Placental epithelial cell (primary cell): ENCODE measurements around the gene HOXC10. TPM values are rescaled to one million over a fixed set of nuclear protein-coding genes. Genes with fewer than 3 reads are reported as not detected.
A peak's percentile ranks its signal among the peaks of the same experiment; 100 is the strongest.

ENCODE experiments used
- small RNA-seq: library from RNA; depleted of rRNA; stranded (forward); fragments of <200 nt; gene quantifications from one replicate; pipeline ENCODE3, GENCODE V24; 2012
- total RNA-seq: library from RNA; depleted of rRNA; stranded (reverse); fragments of >200 nt; gene quantifications from 2 replicates; pipeline ENCODE4 v1.2.3, GENCODE V29; 2012

Gene HOXC10
- total RNA-seq, result not detected in 2 replicates

DNA sequence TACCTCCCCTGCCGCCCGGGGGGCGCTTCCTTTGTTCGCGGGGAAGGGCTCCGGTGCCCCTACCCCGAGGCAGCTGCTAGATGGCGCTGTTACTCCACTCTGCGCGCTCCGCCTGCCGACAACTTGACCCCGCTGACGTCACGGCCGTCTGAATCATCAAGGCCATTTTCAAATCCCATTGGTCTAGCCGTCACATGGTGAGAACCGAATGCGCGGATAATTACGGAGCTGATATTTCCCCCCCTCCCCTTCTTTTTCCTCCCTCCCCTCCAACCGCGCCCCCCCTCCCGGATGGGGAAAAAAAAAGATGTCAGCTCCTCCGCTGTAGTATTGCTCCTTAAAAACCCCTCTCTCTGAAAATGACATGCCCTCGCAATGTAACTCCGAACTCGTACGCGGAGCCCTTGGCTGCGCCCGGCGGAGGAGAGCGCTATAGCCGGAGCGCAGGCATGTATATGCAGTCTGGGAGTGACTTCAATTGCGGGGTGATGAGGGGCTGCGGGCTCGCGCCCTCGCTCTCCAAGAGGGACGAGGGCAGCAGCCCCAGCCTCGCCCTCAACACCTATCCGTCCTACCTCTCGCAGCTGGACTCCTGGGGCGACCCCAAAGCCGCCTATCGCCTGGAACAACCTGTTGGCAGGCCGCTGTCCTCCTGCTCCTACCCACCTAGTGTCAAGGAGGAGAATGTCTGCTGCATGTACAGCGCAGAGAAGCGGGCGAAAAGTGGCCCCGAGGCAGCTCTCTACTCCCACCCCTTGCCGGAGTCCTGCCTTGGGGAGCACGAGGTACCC is at the start of gene HOXC10:
Gene HOXC10 (plus strand): TSS at position 246 of the 791 bp plus-strand sequence. CDS start 114 bp downstream, at position 360.

DNA sequence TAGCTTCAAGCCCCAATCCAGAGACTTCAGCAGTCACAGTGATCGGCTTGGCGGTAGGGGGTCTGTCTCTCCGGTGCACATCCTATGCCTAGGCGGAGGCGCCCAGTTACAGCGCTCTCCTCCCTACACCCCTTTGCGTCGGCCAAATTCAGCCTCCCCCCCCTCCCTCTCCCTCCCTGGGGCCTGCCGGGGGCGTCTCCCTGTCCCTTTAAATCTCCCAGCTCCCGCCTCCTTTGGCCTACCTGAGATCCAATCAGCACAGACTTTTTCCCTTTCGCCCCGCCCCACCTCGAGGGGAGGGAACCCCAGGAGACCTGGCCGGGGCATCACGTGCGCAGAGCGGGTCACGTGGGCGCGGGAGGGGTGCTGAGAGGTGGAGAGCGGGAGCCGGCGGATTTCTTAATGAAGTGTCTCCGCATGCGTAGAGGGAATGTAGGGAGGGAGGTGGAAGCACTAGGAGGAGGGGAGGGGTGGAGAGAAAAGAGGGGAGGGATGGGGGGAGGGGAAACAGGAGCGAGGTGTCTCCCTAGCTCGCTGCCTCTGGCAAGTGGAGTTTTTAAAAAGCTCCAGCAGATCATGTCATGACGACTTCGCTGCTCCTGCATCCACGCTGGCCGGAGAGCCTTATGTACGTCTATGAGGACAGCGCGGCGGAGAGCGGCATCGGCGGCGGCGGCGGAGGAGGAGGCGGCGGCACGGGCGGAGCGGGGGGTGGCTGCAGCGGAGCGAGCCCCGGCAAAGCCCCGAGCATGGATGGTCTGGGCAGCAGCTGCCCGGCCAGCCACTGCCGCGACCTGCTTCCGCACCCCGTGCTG is 46.4 kb upstream of the HOXC10 start, which contains the start of gene HOXC13:
Gene HOXC13 (plus strand): TSS at position 506 of the 815 bp plus-strand sequence. CDS start 76 bp downstream, at position 582.

DNA sequence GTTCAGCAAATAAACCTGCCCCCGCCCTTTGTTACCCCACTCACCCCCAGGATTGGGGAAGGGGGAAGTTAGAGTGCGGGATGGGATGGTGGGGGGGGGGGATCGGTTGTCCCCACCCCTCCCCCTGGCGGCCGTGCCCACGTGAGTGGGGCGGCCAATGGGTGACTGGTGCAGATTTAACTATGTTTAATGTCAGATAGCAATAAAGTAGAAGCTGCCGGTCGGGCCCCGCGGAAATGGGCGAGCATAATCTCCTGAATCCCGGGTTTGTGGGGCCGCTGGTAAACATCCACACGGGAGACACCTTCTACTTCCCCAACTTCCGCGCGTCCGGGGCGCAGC is 30.3 kb upstream of the HOXC10 start, which contains the start of gene HOXC12:
Gene HOXC12 (plus strand): TSS at position 210 of the 342 bp plus-strand sequence. CDS start 27 bp downstream, at position 237.

DNA sequence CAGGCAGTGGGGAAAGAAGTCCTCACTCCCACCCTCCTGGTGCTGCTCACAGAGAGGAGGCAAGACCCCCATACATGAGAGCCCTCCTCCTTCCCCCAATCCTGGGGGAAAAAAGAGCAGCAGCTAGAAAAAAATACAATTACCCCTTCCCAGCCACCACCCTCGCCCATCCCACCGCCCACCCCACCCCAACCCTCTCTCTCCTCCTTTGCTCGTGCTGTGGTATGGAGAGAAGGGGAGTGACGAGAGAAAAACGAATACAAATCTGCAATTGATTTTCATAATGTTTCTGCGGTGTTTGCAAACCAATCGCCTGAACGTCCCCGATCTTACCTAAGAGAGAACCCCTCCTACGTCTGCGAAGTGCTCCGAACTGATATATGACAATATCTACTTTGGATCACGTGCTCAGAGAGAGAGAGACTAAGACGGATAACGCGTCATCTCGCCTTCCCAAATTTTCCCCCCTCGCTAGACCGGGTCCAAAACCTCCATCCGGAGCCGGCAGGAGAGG is 12.2 kb upstream of the HOXC10 start, which contains the start of gene HOXC11:
Gene HOXC11 (plus strand): TSS at position 405 of the 514 bp plus-strand sequence. CDS start 116 bp downstream, outside the sequence.

DNA sequence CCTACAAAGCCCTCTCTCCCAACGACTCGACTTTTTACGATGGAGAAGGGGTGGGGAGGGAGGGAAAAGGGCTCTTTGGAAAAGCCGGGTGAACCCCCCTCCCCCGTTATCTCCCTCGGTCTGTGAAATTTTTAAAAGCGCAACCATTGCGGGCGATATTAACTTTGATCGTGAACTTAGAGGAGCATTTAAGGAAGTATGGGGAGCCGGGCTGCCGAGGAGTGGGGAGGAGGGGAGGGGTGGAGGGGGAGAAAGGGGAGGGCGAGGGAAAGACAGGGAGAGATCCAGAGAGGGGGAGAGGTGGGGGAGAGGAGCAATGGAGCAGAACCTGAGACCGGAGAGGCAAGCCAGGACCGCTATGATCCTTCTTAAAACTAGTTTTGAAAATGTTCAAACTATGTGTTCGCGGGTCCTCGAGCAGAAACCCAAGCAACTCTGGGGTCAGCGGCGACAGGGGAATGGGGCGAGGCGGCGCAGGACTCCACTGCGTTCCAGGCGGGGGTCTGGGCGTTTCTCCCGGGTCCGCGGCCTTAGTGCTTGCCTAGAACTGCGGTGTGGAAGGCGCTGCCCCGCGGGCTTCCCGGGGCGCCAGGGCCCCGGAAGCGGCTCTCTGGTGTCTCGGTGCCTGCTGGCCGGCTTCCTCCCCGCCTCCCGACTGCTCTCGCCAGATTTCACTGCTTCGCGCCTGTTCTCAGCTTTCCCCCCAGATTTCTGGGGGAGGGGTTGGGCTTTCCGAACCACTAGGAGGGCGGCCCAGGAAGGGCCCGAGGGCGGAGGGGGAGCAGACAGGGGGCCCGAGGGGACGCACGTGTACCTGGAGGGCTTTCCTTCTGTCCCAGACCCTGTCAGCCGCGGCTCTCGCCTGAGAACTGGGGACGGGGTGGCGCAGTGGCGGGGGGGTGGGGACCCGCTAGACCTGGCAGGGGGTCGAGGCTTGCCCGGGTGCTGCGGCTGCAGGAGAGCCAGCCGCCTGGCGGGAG is 10.6 kb upstream of the HOXC10 start, which contains the start of gene HOTAIR:
Gene HOTAIR (minus strand): TSS at position 871 of the 980 bp plus-strand sequence.

DNA sequence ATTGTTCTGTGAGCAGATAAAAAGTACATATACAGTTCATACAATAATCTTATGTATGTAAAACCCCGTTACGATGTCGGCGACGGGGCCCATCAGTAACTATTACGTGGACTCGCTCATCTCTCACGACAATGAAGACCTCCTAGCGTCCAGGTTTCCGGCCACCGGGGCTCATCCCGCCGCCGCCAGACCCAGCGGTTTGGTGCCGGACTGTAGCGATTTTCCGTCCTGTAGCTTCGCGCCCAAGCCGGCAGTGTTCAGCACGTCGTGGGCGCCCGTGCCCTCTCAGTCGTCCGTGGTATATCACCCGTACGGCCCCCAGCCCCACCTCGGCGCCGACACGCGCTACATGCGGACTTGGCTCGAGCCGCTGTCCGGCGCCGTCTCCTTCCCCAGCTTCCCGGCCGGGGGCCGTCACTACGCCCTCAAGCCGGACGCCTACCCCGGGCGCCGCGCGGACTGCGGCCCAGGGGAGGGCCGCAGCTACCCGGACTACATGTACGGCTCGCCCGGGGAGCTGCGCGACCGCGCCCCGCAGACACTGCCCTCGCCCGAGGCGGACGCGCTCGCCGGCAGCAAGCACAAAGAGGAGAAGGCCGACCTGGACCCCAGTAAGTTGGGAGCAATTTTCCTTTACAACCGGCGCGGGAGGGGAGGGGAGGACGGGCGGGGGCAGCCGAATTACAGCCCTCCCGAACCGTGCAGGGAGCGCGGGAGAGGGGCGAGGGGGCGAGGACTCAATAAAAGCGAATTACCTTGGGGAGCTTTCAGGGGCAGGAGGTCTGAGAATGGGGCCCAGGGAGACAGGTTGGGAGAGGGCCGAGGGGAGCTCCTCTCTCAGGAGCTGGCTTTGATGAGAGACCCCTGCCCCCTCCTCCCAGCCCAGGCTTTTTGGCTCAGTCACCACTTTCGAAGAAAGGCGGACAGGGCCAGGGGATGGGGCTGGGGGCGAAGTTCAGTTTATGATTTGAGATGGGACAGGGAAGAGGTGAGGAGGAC is 15.5 kb downstream of the HOXC10 start, which contains the start of gene HOXC9:
Gene HOXC9 (plus strand): TSS at position 46 of the 999 bp plus-strand sequence. CDS start 28 bp downstream, at position 74.

DNA sequence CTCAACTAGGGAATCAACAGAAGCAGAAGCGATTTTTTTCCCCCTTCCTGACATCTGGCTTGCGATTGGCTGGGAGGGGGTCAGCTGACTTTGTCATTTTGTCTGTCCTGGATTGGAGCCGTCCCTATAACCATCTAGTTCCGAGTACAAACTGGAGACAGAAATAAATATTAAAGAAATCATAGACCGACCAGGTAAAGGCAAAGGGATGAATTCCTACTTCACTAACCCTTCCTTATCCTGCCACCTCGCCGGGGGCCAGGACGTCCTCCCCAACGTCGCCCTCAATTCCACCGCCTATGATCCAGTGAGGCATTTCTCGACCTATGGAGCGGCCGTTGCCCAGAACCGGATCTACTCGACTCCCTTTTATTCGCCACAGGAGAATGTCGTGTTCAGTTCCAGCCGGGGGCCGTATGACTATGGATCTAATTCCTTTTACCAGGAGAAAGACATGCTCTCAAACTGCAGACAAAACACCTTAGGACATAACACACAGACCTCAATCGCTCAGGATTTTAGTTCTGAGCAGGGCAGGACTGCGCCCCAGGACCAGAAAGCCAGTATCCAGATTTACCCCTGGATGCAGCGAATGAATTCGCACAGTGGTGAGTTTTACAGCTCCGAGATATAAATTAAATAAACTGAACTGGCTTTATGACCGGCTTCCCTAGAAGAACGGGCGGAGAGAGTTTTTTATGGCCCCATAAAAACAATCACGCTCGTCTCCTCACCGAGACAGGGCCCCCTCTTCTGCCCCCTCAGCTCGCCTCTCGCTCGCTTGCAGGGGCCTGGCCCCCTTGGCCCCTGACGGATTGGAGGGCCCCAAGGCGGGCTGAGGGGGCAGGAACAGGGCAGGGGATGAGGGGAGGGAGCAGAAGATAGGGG is 43.6 kb downstream of the HOXC10 start, which contains the start of gene HOXC6:
Gene HOXC6 (plus strand): TSS at position 127 of the 888 bp plus-strand sequence. CDS start 82 bp downstream, at position 209.

DNA sequence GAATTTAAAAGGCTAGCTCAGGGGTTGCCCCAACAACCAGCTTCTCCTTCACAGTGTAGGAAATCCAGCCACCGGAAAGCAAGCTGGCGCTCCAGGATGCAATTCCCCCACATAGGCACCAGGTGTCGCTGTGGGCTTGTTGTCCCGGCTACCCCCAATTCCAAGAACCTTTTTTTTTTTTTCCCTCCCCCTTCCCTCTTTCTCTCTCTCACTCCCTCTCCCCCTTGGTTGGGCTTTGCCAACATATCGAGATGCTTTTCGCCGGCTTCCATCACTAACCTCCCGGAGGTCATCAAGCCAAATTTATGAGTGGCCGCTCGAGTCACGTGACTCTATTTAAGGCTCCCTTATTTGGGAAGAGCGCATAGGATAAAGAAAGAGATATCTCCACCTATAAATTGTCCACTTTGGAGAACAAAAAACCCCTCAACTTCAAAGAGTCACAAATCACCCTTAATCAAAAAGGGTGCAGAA is 47.7 kb downstream of the HOXC10 start, which contains the start of gene HOXC5:
Gene HOXC5 (plus strand): TSS at position 424 of the 474 bp plus-strand sequence. CDS start 73 bp downstream, outside the sequence.

Small RNA genes within 50 kb of the gene (small RNA-seq; reads per million reads assigned to genes)
- not detected for gene AC012531.3
- not detected for gene AC012531.4
- not detected for gene HOXC5
- not detected for gene MIR196A2
- gene MIR615, result 1.1 reads per million, percentile 59 among the genes with 10 or more reads in this experiment
- gene RF01905, result not detected
- not detected for gene RF01906

Other genes with a start within 250 kb of the HOXC10 start
- gene CISTR, start 233.2 kb upstream of the HOXC10 start, total RNA-seq, result not detected in 2 replicates
- 0.11 TPM in 1 of 2 replicates, not detected in the other for gene HOXC13, start 46.3 kb upstream of the HOXC10 start, total RNA-seq
- not detected in 2 replicates for gene HOXC12, start 30.2 kb upstream of the HOXC10 start, total RNA-seq
- gene HOXC11, start 12.0 kb upstream of the HOXC10 start, total RNA-seq, result not detected in 2 replicates
- not detected in 2 replicates for gene HOTAIR, start 10.2 kb upstream of the HOXC10 start, total RNA-seq
- 0.65 TPM in 1 of 2 replicates, not detected in the other for gene HOXC9, start 15.0 kb downstream of the HOXC10 start, total RNA-seq
- gene HOXC8, start 23.8 kb downstream of the HOXC10 start, total RNA-seq, result 0.11 TPM in 1 of 2 replicates, not detected in the other
- 0.11 and 1.2 TPM in 2 replicates for gene HOXC6, start 43.3 kb downstream of the HOXC10 start, total RNA-seq
- 0.22 and 0.79 TPM in 2 replicates for gene HOXC5, start 47.9 kb downstream of the HOXC10 start, total RNA-seq
- 0.43 and 2.0 TPM in 2 replicates for gene HOXC4, start 68.7 kb downstream of the HOXC10 start, total RNA-seq
- 35.7 and 45.1 TPM in 2 replicates for gene SMUG1, start 203.8 kb downstream of the HOXC10 start, total RNA-seq